Coronary artery (tissue), 2 donors: Measurements from ENCODE around the gene CLEC1B.
A peak's percentile ranks its signal among the peaks of the same experiment; 100 is the strongest.

Experiments used
- DNase-seq: peaks from one replicate; pipeline ENCODE4 v3.0.0-alpha.2; 2017; ENCODE audit warnings: low spot score
- H3K27ac ChIP-seq, 2 donors: fragments of 200-600 bp; sonication (generic); one replicate each; pipeline ENCODE4 v1.5.1; 2016 to 2019
- H3K4me3 ChIP-seq: fragments of 200-600 bp; sonication (generic); 2 replicates; pipeline ENCODE4 v1.5.1; 2016; ENCODE audit warnings: mild to moderate bottlenecking, moderate library complexity
- CTCF ChIP-seq: fragments of 200-600 bp; sonication (generic); IDR thresholded peaks from one replicate; pipeline ENCODE4 v1.5.1; 2019; ENCODE audit warnings: antibody characterized with exemption

CLEC1B gene

DNA sequence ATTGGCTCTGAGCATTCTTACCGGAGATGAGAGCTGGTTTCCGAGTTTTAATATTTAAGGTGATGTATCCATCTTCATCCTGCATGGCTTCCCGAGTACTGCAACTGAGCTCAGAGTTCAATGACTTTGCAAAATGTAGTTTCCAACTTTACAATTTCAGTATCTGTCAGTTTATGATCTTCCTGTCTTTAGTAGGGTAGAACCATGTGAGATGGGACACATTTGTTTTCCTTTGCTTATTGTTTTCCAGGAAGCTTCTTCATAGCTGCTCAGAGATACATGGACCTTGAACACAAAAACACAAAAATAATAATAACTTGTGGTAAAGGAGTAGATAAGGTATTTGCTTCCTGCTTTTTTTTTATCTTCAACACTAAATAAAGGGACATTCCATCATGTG is at the start of gene CLEC1B:
TSS of gene CLEC1B (minus strand) at position 106 of the 400 bp plus-strand sequence. CDS start at position 85, 21 bp downstream.
- no peak for TF ChIP-seq CTCF
- H3K4me3 ChIP-seq: no peak within 1 kb of the TSS
- H3K27ac ChIP-seq: no peak within 1 kb of the TSS
- DNase-seq: no peak

GRCh38 chr12:10048526-10048925 is 49.6 kb upstream of the CLEC1B start:
- H3K4me3 ChIP-seq: no peak overlapping the region
- H3K27ac ChIP-seq: no peak overlapping the region
- no peak for TF ChIP-seq CTCF
- no peak for DNase-seq

DNA sequence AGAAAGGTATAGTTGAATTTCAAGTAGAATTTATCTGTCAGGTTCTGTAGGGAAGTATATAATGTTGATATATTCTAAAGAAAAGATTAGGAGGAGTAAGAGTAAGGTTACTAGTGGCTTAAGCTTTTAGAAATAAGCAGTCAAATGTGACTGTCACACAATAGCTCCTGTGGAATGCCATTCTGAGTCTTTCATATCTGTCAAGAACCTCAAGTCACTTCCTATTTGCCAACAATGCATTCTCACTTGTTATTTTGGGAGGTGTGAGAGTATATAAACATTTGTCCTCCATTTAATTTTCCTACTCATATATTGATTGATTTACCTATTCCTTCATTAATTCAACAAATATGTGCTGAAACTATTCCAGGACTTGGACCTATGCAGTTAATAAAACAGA is 43.2 kb upstream of the CLEC1B start:
- TF ChIP-seq CTCF: no peak
- Histone ChIP-seq H3K27ac (no peak overlapping the region), H3K4me3 (no peak overlapping the region)
- no peak for DNase-seq

- no peak overlapping the region for H3K4me3 ChIP-seq
- DNase-seq: no peak
- H3K27ac ChIP-seq: no peak overlapping the region
- TF ChIP-seq CTCF: peak; percentile 28
These were observed 35.0 kb upstream of the CLEC1B start for GRCh38 chr12:10033783-10034545.

GRCh38 chr12:10031771-10032175 is 32.9 kb upstream of the CLEC1B start:
- no peak for DNase-seq
- no peak for TF ChIP-seq CTCF
- Histone ChIP-seq H3K27ac (no peak overlapping the region), H3K4me3 (no peak overlapping the region)

DNA sequence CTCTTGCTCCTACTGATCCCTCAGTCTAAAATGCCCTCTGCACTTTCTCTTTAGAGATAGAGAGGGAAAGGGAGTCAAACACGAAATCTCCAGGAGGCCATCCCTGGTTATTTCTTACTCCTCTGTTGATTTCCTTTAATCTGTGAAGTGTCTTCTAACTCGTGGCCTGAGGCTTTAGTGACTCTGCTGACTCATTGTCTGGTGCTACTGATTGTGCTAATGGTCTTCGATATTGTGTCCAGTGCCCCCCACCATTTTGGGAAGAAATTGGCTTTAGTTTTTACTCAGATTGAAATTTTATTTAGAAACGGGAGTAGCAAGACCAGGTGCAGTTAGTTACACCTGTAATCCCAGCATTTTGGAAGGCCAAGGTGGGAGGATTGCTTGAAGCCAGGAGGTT is 32.4 kb upstream of the CLEC1B start:
- DNase-seq: no peak
- Histone ChIP-seq H3K4me3 (no peak overlapping the region), H3K27ac (no peak overlapping the region)
- TF ChIP-seq CTCF: no peak

- DNase-seq: no peak
- H3K27ac ChIP-seq: no peak within 1 kb of the TSS
- TF ChIP-seq CTCF: no peak
- H3K4me3 ChIP-seq: no peak within 1 kb of the TSS
These were observed 31.5 kb upstream of the CLEC1B start, which contains the start of gene CLEC9A for GRCh38 chr12:10030446-10030845. Gene CLEC9A (plus strand): TSS chr12:10030682. CDS start chr12:10052688, 22,006 bp downstream.
